HG03521 (cell line): Measurements from ENCODE around the gene TAS2R41.
"Not testable (repeated sequence)": the region's sequence is repeated elsewhere in the genome, so short reads cannot be mapped to it uniquely, and the experiment has no call there.

ENCODE experiments used
- ATAC-seq: cut with Tn5 transposase; IDR thresholded peaks from one replicate; pipeline ENCODE4 v1.9.1; 2021; ENCODE audit warnings: mild to moderate bottlenecking, moderate library complexity; ENCODE audit not compliant: unreplicated experiment

The TAS2R41 gene

DNA sequence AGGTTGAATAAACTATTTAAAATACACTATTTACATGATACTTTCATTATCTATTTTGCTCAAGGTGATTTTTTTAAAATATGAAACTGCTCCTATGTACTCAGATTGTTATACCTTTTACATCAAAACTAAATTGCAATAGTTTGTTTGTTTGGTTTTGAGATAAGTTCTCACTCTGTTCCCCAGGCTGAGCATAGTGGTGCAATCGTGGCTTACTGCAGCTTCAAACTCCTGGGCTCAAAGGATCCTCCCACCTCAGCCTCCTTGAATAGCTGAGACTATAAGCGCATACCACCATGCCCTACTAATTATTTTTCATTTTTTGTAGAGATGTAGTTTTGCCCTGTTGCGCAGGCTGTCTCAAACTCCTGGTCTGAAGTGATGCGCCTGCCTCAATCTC lies 21.7 kb upstream of the TAS2R41 start:
- no peak for ATAC-seq

DNA sequence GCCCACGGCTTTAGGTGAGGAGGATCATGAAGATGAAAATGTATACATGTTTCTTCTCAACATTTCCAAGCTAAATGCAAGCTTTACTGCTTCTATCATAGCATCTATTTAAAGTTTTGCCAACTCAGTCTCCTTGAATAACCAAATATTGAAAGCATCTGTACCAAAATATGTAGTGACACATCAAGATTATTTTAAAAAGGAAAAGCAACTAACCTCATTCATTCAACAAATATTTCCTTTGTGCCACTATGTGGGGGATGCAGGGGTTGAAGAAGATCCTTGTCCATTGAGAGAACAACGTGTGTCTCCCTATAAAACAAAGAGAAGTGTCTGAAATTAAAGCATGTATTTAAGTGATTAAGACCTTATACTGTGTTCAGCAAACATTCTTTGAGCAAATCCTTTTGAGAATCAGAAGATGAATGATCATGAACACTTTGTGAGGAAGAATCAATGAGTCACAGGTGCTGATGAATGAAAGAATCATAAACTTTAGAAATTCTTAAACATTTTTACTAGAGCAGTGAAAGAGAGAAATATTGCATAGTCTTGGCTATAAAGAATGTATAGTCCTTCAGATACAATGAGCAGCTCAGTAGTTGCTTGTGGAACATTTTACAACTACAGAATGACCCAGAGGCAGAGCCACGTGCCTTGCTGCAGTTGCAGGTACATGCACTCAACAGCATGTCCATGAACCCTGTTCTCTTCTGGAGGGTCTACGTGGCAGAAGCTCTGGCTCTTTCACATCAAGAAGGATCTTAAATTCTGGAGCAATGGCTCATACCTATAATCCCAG lies 20.5 kb upstream of the TAS2R41 start:
- ATAC-seq: no peak

DNA sequence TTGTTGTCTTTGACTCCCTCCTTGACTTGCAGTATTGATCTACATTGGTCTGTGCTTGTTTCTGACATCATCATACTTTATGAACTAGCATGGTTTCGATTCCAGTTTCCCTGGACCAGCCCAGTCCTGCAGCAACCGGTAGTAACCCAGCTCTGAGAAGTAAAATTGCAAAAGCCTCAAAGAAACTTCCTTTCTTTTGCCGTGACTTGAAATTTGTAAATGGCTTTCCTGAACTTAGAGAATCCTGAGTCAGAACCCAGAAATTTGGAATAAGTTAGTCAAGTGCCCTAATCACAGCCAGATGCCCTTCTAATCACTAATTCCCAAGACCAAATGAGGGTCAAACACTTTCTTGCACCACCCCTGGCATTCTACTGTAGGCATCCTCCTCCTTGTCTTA lies 19.4 kb upstream of the TAS2R41 start:
- no peak for ATAC-seq

DNA sequence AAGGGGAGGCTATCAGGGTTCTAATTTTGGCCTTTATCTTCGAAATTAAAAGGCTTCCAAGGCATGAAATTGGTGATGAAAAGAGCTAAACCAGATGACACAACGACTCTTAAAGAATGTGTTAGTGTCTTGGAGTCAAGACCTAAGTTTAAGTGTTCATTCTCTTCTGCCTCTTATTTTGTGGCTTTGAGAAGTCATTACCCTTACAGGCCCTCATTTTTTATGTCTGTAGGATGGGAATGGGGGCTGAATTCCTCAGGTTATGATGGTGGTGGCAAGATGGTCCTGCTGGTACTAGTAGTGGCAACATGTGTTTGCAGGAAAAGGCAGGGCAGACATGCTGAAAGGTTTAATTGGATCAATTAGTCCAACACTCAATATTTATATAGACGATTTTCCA lies 19.0 kb upstream of the TAS2R41 start:
- no peak for ATAC-seq

DNA sequence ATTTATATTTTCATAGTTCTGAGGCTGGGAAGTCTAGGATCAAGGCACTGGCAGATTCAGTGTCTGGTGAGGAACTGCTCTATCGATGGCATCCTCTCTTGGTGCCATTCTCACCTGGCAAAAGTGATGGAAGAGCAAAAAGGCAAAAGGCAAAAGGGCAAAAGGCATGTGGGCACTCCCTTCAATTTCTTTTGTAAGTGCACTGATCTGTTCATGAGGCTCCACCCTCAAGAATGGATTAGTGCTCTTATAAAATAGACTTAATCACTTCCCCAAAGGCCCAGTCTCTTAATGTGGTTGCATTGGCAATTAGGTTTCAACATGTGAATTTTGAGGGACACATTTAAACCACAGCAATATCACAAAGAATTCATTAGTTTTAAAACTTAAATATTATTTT lies 18.3 kb upstream of the TAS2R41 start:
- no peak for ATAC-seq

DNA sequence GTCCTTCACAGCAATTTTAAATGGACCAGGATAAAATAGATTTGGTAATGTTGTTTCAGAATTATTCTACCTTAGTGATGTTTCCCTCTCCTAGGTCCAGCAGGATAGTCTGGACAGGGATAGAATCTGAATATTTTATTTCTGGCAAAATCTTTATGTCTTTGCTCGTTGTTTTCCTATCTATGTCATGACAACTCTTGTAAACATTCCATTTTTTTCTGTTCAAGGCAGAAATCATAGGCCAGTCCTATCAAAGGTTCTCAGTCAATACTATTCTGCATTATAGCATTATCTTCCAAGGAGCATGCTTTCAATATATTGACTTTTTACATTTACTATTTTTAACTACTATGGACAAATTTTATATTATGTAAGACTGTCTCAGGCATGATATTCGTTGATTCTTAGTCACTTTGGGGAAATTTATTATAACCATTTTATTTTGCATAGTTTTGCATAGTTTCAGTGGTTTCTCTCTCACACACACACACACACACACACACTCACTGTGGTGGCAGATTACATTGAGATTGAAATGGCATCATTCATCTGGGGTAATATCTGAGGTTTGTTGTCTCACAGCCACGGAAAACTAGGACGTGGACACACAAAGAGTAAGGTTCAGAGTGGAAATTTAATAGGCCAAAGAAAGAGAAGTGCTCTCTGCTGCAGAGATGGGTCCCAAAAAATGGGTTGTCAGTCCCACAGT lies 17.2 kb upstream of the TAS2R41 start:
- no peak for ATAC-seq

DNA sequence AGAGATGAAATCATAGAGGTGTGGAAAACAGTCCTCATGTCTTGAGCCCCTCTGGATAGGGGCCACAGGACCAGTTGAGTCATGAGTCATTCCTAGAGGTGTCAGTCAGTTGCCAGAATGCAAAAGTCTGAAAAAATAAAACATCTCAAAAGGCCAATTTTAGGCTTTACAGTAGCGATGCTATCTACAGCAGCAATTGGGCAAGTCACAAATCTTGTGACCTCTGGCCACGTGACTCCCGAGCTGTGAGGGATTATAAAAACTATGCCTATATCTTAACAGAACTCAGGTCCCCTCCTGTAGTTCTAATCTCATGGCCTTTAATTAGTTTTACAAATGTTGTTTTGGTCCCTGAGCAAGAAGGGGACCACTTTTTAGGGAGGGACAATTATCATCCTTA lies 15.6 kb upstream of the TAS2R41 start:
- ATAC-seq: no peak

DNA sequence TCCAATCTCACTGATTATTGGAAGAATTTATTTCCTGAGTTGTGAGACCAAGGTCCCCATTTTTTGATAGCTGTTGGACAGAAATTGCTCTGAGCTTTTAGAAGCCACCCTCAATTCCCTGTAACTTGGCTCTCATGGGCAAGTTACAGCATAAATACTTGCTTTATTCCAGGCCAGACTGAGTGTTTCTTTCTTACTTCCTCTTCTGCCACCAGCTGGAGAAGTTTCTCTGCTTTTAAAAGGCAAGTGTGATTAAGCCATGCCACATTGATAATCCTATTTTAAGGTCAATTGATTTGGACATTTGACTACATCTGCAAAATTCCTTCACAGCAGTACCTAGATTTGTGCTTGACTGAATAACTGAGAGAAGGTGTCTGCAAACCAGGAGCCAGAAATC lies 14.1 kb upstream of the TAS2R41 start:
- ATAC-seq: no peak

DNA sequence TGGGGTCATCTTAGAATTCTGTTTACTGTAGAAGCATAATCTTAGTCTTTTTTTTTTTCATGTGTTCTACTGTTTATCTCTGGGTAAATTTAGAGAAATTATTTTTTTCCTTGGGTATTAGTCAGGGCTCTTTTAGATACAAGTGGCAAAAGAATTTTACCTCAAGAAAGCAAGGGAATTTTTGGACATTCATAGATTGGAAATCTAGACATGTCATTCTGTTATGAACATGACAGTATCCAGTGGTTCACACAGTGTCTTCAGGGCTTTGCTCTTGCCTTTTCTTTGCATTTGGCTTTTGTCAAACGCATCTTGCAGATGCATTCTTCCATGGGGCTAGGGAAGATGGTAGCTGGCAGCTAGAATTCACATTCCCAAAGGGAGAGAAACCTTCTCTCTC lies 13.7 kb upstream of the TAS2R41 start:
- ATAC-seq: no peak

DNA sequence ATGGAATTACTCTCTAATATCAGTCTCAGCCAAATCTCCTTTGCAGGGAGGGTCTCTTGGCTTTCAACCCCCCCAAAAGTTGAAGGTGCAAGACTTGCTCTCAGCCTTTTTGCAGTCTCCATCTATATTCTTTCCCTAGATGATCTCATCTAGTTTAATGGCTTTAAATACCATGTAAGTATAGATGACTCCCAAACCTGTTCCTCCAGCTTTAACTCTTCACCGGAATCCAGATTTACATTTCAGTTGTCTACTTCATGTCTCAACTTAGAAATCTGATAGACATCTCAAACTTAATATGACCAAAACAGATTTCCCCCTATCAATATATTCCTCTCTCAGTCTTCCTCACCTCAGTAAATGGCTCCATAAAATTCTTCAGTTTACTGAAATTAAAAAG lies 9.9 kb upstream of the TAS2R41 start:
- no peak for ATAC-seq

DNA sequence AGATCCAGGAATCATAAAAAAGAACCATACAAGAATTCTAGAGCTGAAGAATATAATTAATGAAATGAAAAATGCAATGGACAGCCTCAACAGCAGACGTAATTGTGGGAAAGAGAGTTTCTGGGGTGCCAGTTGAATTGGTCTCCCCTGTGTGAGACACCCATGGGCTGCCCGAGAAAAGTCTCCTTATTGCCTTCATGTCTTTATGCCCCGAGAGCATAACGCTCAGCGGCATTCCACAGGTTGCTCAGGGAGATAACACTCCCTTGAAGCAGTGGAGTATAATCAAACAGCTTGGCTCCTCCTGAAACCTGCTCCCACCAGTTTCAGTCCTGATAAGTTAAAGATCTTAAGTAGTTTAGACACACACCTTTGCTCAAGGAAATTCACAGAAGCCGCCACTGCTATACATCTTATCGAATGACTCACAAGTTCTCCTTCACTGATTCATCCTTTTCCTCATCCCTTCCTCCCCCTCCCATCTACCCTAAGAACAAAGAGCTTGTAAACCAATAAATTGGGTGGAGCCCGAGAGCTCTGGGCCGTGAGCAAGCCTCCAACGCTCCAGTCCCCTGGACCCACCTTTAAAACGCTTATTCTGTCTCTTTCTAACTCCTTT lies 5.5 kb upstream of the TAS2R41 start:
- not testable (repeated sequence) for ATAC-seq

DNA sequence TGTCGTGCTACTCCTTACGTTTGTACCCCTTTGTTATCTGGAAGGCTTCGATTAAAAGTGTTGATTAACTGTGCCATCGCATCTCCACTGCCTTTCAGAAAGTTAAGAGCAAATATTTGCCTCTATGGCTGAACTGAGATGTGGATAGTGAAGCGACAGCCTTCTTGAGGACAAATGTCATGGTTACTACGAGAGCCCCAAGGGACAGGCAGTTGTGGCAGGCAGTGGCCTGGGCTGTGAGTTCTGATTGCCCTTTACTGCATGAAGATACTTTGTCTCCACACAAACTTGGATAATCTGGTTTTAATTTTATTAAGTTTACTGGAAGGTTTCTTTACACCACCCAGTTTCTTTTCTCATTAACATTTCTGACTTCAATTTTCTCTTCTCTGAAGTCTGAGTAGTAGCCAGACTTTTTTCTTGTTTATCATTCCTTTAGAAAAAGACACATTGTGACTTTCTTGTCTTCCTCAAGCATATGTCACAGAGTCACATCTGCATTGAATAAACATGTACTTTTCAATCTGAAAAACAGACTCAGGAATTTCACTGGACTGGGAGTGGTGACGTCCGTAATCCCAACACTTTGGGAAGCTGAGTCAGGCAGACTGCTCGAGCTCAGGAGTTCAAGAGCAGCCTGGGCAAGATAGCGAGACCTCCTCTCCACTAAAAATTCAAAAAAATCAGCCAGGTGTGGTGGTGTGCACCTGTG lies 1.5 kb downstream of the TAS2R41 start:
- ATAC-seq: no peak

DNA sequence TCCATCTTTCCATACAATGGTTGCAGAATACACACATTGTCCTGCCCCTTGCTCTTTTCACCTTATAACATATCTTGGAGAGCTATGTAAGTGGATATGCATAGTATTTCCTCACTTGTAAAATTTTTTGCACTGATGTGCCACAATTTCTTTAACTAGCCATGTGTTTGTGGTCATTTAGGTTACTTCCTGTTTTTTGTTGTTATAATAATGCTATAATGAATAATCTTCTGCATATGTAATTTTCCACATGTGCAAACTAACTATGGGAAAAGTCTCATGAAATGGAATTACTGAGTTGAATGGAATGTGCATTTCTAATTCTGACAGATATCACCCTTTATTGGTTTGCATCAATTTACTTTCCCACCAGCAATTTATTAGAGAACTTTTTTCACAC lies 2.8 kb downstream of the TAS2R41 start:
- ATAC-seq: no peak

DNA sequence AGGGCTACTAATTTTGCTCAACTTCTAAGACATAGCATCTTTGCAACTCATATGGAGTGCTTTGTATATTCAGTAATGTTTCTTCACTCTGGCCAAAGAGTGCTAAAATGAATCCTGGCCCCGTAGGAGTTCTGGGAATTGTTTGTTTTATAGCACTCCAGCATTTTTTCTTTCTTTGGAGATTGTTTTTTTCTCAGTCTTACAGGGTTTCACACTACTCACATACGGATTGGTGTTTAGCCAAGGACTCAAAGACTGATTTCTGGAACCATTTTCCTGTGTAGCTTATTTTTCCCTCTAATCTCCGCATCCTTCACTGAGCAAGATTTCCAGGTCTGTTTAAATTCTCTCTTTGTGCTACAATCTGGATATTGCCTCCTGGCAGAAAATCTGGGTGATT lies 6.4 kb downstream of the TAS2R41 start:
- ATAC-seq: no peak

DNA sequence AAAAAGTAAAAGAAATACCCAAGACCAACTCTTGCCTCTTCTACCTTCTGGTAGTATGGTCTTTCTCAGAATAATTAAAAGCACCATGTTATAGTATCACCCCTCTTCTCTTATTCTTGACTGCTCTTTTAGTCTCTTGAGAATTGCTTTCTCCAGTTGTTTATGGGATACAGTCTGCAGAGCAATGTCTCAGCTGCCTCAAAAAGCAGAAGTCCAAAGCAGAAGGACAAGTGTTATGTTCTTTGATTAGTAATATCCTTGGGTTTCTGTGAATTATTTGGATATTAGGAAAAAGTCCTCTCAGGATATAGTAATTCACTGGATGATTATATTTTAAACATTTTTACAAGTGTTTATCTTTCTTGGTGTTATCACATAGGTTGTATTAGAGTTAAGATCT lies 7.4 kb downstream of the TAS2R41 start:
- no peak for ATAC-seq

DNA sequence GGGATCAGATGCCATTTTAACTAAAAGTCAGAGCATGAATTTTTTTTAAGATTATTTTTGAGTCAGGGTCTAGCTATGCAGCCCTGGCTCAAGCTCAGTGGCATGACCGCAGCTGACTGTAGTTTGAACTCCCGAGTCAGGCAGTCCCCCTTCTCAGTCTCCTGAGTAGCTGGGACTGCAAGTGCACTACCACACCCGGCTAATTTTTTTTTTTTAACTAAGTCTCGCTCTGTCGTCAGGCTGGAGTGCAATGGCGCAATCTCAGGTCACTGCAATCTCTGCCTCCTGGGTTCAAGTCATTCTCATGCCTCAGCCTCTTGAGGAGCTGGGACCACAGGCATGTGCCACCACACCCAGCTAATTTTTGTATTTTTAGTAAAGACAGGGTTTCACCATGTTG lies 7.8 kb downstream of the TAS2R41 start:
- no peak for ATAC-seq

DNA sequence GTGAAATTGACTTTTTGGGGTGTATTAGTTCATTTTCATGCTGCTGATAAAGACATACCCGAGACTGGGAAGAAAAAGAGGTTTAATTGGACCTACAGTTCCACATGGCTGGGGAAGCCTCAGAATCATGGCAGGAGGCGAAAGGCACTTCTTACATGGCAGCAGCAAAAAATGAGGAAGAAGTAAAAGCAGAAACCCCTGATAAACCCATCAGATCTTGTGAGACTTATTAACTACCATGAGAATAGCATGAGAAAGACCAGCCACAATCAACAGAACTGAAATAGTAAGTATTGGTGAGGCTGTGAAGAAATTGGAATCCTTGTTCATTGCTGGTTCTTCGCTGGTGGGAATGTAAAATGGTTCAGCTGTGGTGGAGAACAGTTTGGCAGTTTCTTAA lies 8.6 kb downstream of the TAS2R41 start:
- not testable (repeated sequence) for ATAC-seq

DNA sequence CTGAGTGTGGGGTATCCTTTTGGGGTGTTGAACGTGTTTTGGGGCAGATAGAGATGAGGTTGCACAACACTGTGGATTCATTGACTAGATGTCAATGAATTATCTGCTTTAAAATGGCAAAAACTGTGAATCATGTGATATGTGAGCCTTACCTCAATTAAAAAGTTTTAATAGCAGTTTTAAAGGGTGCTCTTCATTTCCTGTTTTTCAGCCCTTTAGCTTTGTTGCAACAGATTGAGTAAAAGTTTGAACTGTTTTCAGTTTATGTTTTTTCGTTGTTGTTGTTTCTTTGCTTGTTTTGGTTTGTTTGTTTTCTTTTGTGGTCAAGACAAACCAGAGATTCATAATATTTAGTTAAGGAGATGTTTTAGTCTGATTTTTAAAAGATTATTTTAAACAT lies 9.4 kb downstream of the TAS2R41 start:
- ATAC-seq: no peak

DNA sequence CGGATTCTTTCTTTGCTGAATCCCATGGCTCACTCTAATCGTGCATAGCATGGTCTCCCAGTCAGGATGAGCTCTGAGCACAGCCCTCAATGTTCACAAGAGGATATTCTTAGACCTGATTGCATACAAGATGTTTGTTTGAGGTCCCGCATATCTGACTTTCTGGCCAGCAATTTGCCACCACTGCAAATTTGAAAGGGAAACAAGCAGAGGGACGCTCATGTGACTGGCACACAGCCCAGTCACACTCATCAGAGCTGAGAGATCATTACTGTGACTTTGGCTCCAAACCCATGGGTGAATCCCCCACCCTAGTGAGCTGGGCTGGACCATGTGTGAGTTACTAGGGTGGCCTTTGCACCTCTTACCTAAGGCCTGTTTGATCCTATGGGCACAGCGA lies 9.9 kb downstream of the TAS2R41 start:
- ATAC-seq: no peak

DNA sequence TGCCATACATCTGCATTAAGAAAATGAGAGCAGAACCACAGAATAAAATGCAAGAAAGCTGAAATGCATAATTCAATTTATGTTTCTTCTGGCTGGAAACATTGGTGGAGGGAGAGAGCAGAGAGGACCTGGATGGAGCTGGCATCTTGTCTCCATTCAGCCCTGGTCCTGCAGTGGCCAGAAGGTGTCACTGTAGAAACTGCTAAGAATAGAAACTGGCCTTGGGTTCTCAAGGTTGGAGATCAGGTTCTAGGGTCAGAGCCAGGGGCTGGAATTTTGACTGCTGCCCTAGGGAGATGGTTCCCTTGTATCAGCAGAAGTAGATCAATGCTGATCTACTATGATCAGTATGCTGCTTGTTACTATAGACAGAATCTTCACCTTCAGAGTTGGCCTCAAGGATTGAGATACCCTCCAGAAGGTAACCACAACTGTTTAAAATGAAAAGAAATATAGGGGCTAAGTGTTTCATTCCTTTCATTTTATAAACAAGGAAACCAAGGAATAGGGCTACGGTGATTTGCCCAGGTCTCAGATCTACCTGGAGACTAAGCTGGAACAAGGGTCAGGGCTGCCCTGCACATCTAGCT lies 13.1 kb downstream of the TAS2R41 start:
- no peak for ATAC-seq

DNA sequence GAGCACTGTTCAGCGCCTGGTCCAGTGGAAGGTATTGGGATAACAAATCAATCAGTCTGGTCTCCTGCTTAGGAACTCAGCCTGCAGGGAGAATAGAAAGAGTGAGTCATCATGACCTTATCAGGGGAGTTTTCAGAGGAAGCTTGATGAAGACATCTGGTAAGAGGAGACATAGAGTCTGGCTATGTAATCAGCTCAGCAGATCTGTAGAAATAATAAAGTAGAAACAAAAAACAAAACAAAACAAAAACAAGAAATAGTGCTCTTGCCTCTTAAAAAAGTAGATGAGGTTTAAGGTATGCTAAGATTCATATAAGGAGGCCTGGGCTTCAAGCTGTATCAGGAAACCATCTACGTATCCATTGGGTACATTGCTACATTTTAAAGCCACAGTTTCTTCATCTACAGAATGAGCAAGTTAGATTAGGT lies 14.4 kb downstream of the TAS2R41 start:
- ATAC-seq: no peak
